ENCODE measurements around the gene ATXN2.
"Not testable (repeated sequence)": the region's sequence is repeated elsewhere in the genome, so short reads cannot be mapped to it uniquely, and the experiment has no call there.

Gene ATXN2

GRCh38 chr12:111597831-111598636 lies 1.1 kb downstream of the ATXN2 start:
- peak; percentile 14 for DNase-seq

GRCh38 chr12:111596985-111597830 lies 1.9 kb downstream of the ATXN2 start:
- DNase-seq: no peak

GRCh38 chr12:111595341-111595835 lies 3.7 kb downstream of the ATXN2 start:
- not testable (repeated sequence) for DNase-seq

- not testable (repeated sequence) for DNase-seq
These were observed 7.6 kb downstream of the ATXN2 start for GRCh38 chr12:111591399-111592010.

- DNase-seq: no peak
These were observed 8.6 kb downstream of the ATXN2 start for GRCh38 chr12:111590552-111590951.

GRCh38 chr12:111589601-111590000 lies 9.5 kb downstream of the ATXN2 start:
- no peak for DNase-seq

- no peak for DNase-seq
These were observed 11.1 kb downstream of the ATXN2 start for GRCh38 chr12:111588010-111588409.

GRCh38 chr12:111586986-111587385 lies 12.1 kb downstream of the ATXN2 start:
- no peak for DNase-seq

GRCh38 chr12:111585690-111586089 lies 13.4 kb downstream of the ATXN2 start:
- peak; percentile 8 for DNase-seq

GRCh38 chr12:111584959-111585358 lies 14.2 kb downstream of the ATXN2 start:
- no peak for DNase-seq

- not testable (repeated sequence) for DNase-seq
These were observed 15.6 kb downstream of the ATXN2 start for GRCh38 chr12:111583506-111583905.

- DNase-seq: no peak
These were observed 16.9 kb downstream of the ATXN2 start for GRCh38 chr12:111582133-111582747.

GRCh38 chr12:111581434-111582132 lies 17.5 kb downstream of the ATXN2 start:
- no peak for DNase-seq

- no peak for DNase-seq
These were observed 18.4 kb downstream of the ATXN2 start for GRCh38 chr12:111580737-111581136.

GRCh38 chr12:111580119-111580425 lies 19.0 kb downstream of the ATXN2 start:
- DNase-seq: no peak

GRCh38 chr12:111578971-111579340 lies 20.2 kb downstream of the ATXN2 start:
- DNase-seq: no peak

GRCh38 chr12:111578276-111578970 lies 20.7 kb downstream of the ATXN2 start:
- no peak for DNase-seq

GRCh38 chr12:111574797-111575443 lies 24.2 kb downstream of the ATXN2 start:
- no peak for DNase-seq

GRCh38 chr12:111573476-111573875 lies 25.6 kb downstream of the ATXN2 start:
- no peak for DNase-seq

- DNase-seq: no peak
These were observed 28.8 kb downstream of the ATXN2 start for GRCh38 chr12:111570084-111570961.

All from stimulated activated CD4-positive, alpha-beta T cell treated with anti-CD3 and anti-CD28 coated beads, Interleukin-1b, Interleukin-23, amount 100 ng/mL, for 48 hours (primary cell).